Ascending aorta (tissue), 2 donors: Measurements from ENCODE around the gene CEP192. TPM values are rescaled to one million over a fixed set of nuclear protein-coding genes. Genes with fewer than 3 reads are reported as not detected.

Experiments
- DNase-seq, 2 donors: peaks; one replicate each; pipeline ENCODE4 v3.0.0-alpha.2; 2019; ENCODE audit warnings: low spot score in 2 of 2
- H3K27ac ChIP-seq, 2 donors: fragments of 200-600 bp; sonication (generic); one replicate each; pipeline ENCODE4 v1.5.1; 2016 to 2017; ENCODE audit warnings: mild to moderate bottlenecking in 1 of 2
- H3K27me3 ChIP-seq: fragments of 200-600 bp; sonication (generic); one replicate; pipeline ENCODE4 v1.5.1; 2017
- H3K36me3 ChIP-seq, 2 donors: fragments of 200-600 bp; sonication (generic); one replicate each; pipeline ENCODE4 v1.5.1; 2016
- H3K4me1 ChIP-seq, 2 donors: fragments of 200-600 bp; sonication (generic); one replicate each; pipeline ENCODE4 v1.5.1; 2016 to 2017; ENCODE audit warnings: mild to moderate bottlenecking in 1 of 2
- H3K4me3 ChIP-seq, 2 donors: fragments of 200-600 bp; sonication (generic); one replicate each; pipeline ENCODE4 v1.5.1; 2016 to 2017; ENCODE audit warnings: mild to moderate bottlenecking in 1 of 2
- H3K9me3 ChIP-seq, 2 donors: fragments of 200-600 bp; sonication (generic); one replicate each; pipeline ENCODE4 v1.5.1; 2016
- CTCF ChIP-seq, 3 experiments: fragments of 200-600 bp in 2 of 3; fragments of 450-650 bp in 1 of 3; sonication (generic) in 2 of 3; IDR thresholded peaks; one replicate each; pipeline ENCODE4 v1.5.1; 2016 to 2019; ENCODE audit warnings: antibody characterized with exemption in 3 of 3, mild to moderate bottlenecking in 1 of 3, moderate library complexity in 1 of 3
- intact Hi-C: fragments of 100-400 bp; cut with DNase I; formaldehyde crosslinking; loops from one replicate; pipeline ENCODE4 v1.15.1; 2023
- total RNA-seq: library from RNA; depleted of rRNA; stranded (reverse); fragments of >200 nt; gene quantifications from one replicate; pipeline ENCODE4 v1.1.0, GENCODE V29; 2016

Gene CEP192
- total RNA-seq, 1 donor from 2014 or later: 3.1 TPM

GRCh38 chr18:13161276-13161899, 170.2 kb downstream of the CEP192 start:
- no peak for DNase-seq
- Histone ChIP-seq H3K4me3 (no peak overlapping the region), H3K27ac (no peak overlapping the region), H3K36me3 (no peaks in the 10 kb centered on the region), H3K27me3 (no peaks in the 10 kb centered on the region), H3K9me3 (peaks cover 3 to 19% of the 10 kb centered on the region in 2 donors), H3K4me1 (no peaks in the 10 kb centered on the region)
- intact Hi-C loops: no loop called here
- no peak for TF ChIP-seq CTCF (IDR thresholded peaks at IDR 0.05)

GRCh38 chr18:13163167-13163927, 172.2 kb downstream of the CEP192 start:
- no peak overlapping the region for H3K27ac ChIP-seq
- no peak for TF ChIP-seq CTCF (IDR thresholded peaks at IDR 0.05)
- H3K36me3 ChIP-seq: no peaks in the 10 kb centered on the region
- intact Hi-C loops: no loop called here
- no peaks in the 10 kb centered on the region for H3K27me3 ChIP-seq
- no peak overlapping the region for H3K4me3 ChIP-seq
- peaks cover 0 to 5% of the 10 kb centered on the region in 2 donors for H3K9me3 ChIP-seq
- DNase-seq: no peak
- H3K4me1 ChIP-seq: no peaks in the 10 kb centered on the region

GRCh38 chr18:13164406-13164805, 173.2 kb downstream of the CEP192 start:
- intact Hi-C loops: no loop called here
- no peak for TF ChIP-seq CTCF (IDR thresholded peaks at IDR 0.05)
- H3K36me3 ChIP-seq: no peaks in the 10 kb centered on the region

GRCh38 chr18:13165636-13166423, 174.7 kb downstream of the CEP192 start:
- Histone ChIP-seq H3K4me3 (no peak overlapping the region), H3K9me3 (peaks cover 0 to 3% of the 10 kb centered on the region in 2 donors), H3K4me1 (no peaks in the 10 kb centered on the region), H3K27me3 (no peaks in the 10 kb centered on the region), H3K36me3 (no peaks in the 10 kb centered on the region), H3K27ac (no peak overlapping the region)
- intact Hi-C loops: no loop called here
- TF ChIP-seq CTCF (IDR thresholded peaks at IDR 0.05): no peak
- DNase-seq: no peak

More at GRCh38 chr18:13164406-13164805, 173.2 kb downstream of the CEP192 start:
- Histone ChIP-seq H3K4me3 (no peak overlapping the region), H3K27me3 (no peaks in the 10 kb centered on the region), H3K27ac (no peak overlapping the region), H3K4me1 (no peaks in the 10 kb centered on the region), H3K9me3 (peaks cover 0 to 3% of the 10 kb centered on the region in 2 donors)
- DNase-seq: no peak

GRCh38 chr18:13173578-13174145, 182.5 kb downstream of the CEP192 start:
- Histone ChIP-seq H3K4me3 (no peak overlapping the region), H3K36me3 (no peaks in the 10 kb centered on the region), H3K9me3 (no peaks in the 10 kb centered on the region), H3K27me3 (no peaks in the 10 kb centered on the region), H3K27ac (no peak overlapping the region), H3K4me1 (no peaks in the 10 kb centered on the region)
- no peak for DNase-seq
- no peak for TF ChIP-seq CTCF (IDR thresholded peaks at IDR 0.05)
- intact Hi-C loops: no loop called here

Other genes with a start within 250 kb of the CEP192 start
- 81.8 TPM for gene PTPN2, start 107.1 kb upstream of the CEP192 start, total RNA-seq
- 16.3 TPM for gene SEH1L, start 43.4 kb upstream of the CEP192 start, total RNA-seq
- 21.0 TPM for gene LDLRAD4, start 227.4 kb downstream of the CEP192 start, total RNA-seq